ENCODE results near the gene DCST2.
"Not testable (repeated sequence)": the region's sequence is repeated elsewhere in the genome, so short reads cannot be mapped to it uniquely, and the experiment has no call there.

The DCST2 gene

DNA sequence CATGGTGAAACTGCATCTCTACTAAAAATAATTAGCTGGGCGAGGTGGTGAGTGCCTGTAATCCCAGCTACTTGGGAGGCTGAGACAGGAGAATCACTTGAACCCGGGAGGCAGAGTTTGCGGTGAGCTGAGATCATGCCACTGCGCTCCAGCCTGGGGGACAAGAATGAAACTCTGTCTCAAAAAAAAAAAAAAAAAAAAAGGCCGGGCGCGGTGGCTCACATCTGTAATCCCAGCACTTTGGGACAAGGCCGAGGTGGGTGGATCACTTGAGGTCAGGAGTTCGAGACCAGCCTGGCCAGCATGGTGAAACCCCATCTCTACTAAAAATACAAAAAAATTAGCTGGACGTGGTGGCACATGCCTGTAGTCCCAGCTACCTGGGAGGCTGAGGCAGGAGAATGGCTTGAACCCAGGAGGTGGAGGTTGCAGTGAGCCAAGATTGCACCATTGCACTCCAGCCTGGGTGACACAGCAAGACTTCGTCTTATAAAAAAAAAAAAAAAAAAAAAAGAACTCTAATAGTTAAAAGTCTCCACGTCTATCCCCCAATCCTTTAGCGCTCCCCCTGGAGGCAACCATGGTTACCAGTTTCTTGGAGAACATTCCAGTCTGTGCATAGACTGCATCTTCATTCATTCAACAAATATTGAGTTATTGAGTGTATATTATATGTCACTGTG is 38.1 kb downstream of the DCST2 start:
- not testable (repeated sequence) for H3K4me3 Mint-ChIP-seq, H3K27ac Mint-ChIP-seq, H3K27me3 Mint-ChIP-seq, H3K36me3 Mint-ChIP-seq, H3K9me3 Mint-ChIP-seq
- H3K4me1 Mint-ChIP-seq = peaks cover 38% of the 10 kb centered on the region
- peak; percentile 46 for DNase-seq
- CTCF ChIA-PET = interaction anchor here (1.0 to 8.8 kb wide), 9 partner anchors 11 to 117 kb away, joined by 3 to 72 read pairs (median 5); partner anchors contain the start of genes FLAD1 and PYGO2

DNA sequence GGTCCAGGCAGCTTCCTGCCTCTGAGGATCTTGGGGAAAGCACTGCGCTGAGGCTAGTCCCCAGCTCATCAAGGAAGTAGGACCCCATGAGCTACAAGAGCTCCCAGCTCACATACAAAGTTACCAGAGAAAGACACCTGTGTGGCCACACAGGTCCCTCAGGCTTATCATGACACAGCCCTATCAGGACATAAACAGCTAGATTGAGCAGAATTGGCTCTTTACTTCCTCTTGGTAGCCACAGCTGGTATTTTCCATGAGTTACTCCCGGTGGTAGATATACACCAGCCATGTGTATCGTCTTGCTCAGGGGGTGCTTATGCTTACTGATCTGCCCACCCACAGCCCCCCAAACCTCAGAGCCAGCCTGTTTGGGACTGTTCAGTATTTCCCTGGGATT is 39.0 kb downstream of the DCST2 start:
- no peaks in the 10 kb centered on the region for H3K9me3 Mint-ChIP-seq
- peaks cover 32% of the 10 kb centered on the region for H3K4me1 Mint-ChIP-seq
- peaks cover 4% of the 10 kb centered on the region for H3K27me3 Mint-ChIP-seq
- H3K27ac Mint-ChIP-seq = no peak overlapping the region
- CTCF ChIA-PET = interaction anchor here (0.6 to 8.8 kb wide), 10 partner anchors 10 to 212 kb away, joined by 3 to 72 read pairs (median 4); partner anchors contain the start of genes FLAD1, PBXIP1 and PYGO2
- no peak overlapping the region for H3K4me3 Mint-ChIP-seq
- peaks cover 2% of the 10 kb centered on the region for H3K36me3 Mint-ChIP-seq
- no peak for DNase-seq

DNA sequence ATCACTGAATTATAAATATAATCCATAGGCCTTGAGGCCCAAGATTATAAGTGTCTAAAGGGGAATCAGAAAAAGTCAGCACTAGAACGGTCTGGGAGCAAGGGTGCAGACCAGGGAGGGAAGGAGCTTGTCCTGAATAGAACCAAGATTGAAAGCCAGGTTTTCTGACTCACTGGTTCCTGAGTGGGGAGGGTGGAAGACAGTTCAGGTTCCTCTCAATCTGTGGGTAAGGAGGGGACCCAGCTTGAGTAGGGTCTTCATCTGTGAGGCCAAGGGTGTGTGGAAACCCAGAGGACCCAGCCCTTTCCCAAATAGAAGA is 39.4 kb downstream of the DCST2 start:
- CTCF ChIA-PET = interaction anchor here (0.6 to 8.8 kb wide), 10 partner anchors 10 to 213 kb away, joined by 3 to 72 read pairs (median 3); partner anchors contain the start of genes FLAD1 and PBXIP1
- peaks cover 4% of the 10 kb centered on the region for H3K36me3 Mint-ChIP-seq
- peaks cover 30% of the 10 kb centered on the region for H3K4me1 Mint-ChIP-seq
- DNase-seq = no peak
- peaks cover 4% of the 10 kb centered on the region for H3K27me3 Mint-ChIP-seq
- no peaks in the 10 kb centered on the region for H3K9me3 Mint-ChIP-seq
- H3K27ac Mint-ChIP-seq = no peak overlapping the region
- no peak overlapping the region for H3K4me3 Mint-ChIP-seq

DNA sequence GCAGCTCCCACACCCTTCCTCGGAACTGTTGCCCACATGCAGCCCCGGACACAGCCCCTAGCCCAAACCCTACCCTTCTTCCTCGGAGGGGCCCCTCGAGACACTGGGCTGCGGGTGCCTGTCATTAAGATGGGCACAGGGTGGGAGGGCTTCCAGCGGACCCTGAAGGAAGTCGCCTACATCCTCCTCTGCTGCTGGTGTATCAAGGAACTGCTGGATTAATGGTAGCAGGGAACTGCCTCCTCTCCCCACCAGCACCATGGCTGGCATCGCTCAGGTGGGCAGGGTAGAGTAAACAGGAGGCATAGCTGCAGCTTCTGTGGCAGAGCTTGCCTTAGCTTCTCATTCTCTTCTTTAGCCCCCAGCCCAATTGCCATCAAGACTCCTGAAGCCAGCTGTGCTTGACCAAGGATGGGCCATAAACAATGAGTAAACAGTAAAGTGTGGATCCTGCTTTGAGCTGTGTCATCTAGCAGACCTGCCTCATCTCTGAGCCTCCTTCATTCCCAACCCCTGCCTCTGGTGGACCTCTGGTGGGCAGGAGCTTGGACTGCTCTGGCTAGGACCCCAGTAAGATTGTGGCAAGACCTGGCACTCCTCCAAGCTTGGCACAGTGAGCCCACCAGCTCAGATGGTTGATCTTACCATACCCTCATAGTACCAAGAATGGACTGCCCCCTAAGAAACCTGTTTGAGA is 39.9 kb downstream of the DCST2 start, which contains the start of gene LENEP:
LENEP (plus strand) TSS at position 15 of the 697 bp plus-strand sequence; CDS start at position 37, 22 bp downstream.
- H3K27me3 Mint-ChIP-seq = no peaks in the 10 kb centered on the region
- peaks cover 8% of the 10 kb centered on the region for H3K36me3 Mint-ChIP-seq
- DNase-seq = no peak
- CTCF ChIA-PET = interaction anchor here (0.6 to 8.8 kb wide), 10 partner anchors 10 to 213 kb away, joined by 3 to 72 read pairs (median 4); partner anchors contain the start of genes FLAD1 and PBXIP1
- H3K4me1 Mint-ChIP-seq = peaks cover 28% of the 10 kb centered on the region
- no peak within 1 kb of the TSS for H3K27ac Mint-ChIP-seq
- no peaks in the 10 kb centered on the region for H3K9me3 Mint-ChIP-seq
- no peak within 1 kb of the TSS for H3K4me3 Mint-ChIP-seq

DNA sequence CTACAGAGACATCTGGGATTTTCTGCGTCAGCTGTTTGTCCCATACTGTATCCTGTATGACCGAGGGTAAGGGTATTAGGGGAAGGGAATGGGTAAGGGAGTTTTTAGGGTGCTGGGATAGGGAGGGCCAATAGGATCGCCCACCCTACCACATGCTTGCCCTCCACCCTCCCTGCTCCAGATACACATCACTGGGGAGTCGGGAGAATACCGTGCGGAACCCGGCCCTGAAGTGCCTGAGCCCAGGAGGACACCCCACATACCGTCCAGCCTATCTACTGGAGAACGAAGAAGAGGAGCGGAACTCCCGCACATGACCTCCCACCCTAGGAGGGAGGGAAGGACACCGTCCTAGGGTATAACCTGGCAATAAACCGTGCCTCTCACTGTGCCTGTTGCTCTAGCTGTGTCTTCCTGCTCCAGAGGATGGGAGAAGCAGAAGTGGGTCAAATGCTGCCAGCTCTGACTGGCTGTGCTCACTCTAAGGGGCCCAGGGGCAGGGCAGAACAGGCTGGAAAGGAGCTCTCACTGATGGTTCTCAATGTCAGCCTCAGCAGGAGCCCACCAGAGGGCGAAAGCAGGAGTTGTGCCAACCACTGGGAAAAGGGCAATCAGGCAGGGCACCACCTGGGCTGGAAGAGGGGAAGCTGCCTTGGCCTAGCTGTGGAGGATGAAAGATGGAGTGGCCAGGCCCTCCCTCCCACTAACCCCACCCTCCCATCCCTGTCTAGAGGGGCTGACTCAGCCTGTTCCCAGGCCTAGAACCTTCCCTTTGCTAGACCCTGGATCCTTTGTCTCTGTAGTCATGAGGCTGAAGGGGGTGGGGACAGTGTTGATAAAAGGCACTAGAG is 40.6 kb downstream of the DCST2 start:
- no peak overlapping the region for H3K4me3 Mint-ChIP-seq
- CTCF ChIA-PET = interaction anchor here (1.1 to 8.8 kb wide), 5 partner anchors 9 to 214 kb away, joined by 3 to 72 read pairs (median 6); partner anchors contain the start of gene FLAD1
- H3K27me3 Mint-ChIP-seq = no peaks in the 10 kb centered on the region
- peaks cover 27% of the 10 kb centered on the region for H3K4me1 Mint-ChIP-seq
- no peak overlapping the region for H3K27ac Mint-ChIP-seq
- no peak for DNase-seq
- H3K36me3 Mint-ChIP-seq = peaks cover 14% of the 10 kb centered on the region
- no peaks in the 10 kb centered on the region for H3K9me3 Mint-ChIP-seq

DNA sequence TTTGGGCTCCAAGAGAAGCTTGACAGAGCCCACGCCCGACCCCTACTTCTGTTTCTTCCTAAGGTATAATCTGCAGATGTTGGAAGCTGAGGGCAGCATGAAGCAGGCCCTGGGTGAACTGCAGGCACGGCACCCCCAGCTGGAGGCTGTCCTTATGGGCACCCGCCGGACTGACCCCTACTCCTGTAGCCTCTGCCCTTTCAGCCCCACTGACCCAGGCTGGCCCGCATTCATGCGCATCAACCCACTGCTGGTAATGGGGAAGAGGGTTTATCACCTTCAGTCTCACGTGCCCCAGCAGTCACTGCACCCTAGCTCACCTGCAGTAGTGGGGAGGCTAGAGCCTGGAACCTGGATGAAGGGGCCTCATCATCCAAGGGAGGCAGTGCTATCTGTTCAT is 43.3 kb downstream of the DCST2 start:
- no peak for DNase-seq
- Mint-ChIP-seq H3K4me3 (no peak overlapping the region), H3K9me3 (no peaks in the 10 kb centered on the region), H3K36me3 (peaks cover 15% of the 10 kb centered on the region), H3K4me1 (peaks cover 15% of the 10 kb centered on the region), H3K27ac (no peak overlapping the region), H3K27me3 (no peaks in the 10 kb centered on the region)
- CTCF ChIA-PET = interaction anchor here (1.0 to 1.4 kb wide), 2 partner anchors 27 to 83 kb away, joined by 3 to 4 read pairs; no protein-coding TSS in a partner anchor

DNA sequence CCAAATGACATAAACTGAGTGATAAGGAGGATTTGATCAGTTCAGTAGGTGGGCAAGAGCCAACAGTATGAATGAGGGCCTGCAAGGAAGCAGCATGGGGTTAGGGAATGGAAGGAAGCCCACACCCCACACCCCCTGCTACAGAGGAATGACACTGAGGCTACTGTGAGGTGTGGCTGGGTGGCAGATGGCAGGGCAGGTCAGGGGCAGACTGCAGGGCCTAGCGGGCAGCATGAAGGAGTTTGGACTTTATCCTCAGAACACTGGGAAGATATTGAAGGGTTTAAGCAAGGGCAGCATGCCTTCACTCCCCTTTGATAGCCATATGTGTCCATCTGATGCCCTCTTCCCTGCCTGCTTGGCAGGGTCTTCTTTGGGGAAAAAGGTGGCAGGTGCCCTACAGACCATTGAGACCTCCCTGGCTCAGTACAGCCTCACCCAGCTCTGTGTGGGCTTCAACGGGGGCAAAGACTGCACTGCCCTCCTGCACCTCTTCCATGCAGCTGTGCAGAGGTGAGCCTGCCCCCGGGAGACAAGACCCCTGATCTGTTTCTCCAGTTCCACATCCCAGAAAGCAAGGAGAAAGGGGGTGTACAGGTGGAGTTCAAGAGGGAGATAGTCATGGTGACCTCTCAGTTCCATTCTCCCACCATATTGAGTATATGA is 44.3 kb downstream of the DCST2 start:
- CTCF ChIA-PET = interaction anchor here (1.4 to 2.5 kb wide), 2 partner anchors 11 to 28 kb away, joined by 4 to 15 read pairs; no protein-coding TSS in a partner anchor
- no peaks in the 10 kb centered on the region for H3K9me3 Mint-ChIP-seq
- no peak overlapping the region for H3K4me3 Mint-ChIP-seq
- DNase-seq = no peak
- H3K27ac Mint-ChIP-seq = no peak overlapping the region
- peaks cover 18% of the 10 kb centered on the region for H3K4me1 Mint-ChIP-seq
- H3K36me3 Mint-ChIP-seq = peaks cover 15% of the 10 kb centered on the region
- H3K27me3 Mint-ChIP-seq = no peaks in the 10 kb centered on the region

DNA sequence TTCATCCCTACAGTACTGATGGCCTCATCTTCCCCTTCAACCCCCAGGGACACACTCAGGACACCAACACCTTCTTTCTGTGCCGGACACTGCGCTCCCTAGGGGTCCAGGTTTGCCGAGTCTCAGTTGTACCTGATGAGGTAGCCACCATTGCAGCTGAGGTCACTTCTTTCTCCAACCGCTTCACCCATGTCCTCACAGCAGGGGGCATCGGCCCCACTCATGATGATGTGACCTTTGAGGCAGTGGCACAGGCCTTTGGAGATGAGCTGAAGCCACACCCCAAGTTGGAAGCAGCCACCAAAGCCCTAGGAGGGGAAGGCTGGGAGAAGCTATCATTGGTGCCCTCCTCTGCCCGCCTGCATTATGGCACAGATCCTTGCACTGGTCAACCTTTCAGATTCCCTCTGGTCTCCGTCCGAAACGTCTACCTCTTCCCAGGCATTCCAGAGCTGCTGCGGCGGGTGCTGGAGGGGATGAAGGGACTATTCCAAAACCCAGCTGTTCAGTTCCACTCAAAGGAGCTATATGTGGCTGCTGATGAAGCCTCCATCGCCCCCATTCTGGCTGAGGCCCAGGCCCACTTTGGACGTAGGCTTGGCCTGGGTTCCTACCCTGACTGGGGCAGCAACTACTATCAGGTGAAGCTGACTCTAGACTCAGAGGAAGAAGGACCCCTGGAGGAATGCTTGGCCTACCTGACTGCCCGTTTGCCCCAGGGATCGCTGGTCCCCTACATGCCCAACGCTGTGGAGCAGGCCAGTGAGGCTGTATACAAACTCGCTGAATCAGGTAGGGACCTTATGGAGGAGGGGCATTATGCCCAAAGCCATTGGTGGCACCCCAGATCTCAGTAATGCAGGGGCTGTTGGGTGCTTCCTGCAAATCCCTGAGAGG is 45.3 kb downstream of the DCST2 start:
- Mint-ChIP-seq H3K9me3 (no peaks in the 10 kb centered on the region), H3K4me3 (no peak overlapping the region), H3K4me1 (peaks cover 23% of the 10 kb centered on the region), H3K27ac (peak overlapping the region; percentile 45), H3K36me3 (peaks cover 15% of the 10 kb centered on the region), H3K27me3 (no peaks in the 10 kb centered on the region)
- DNase-seq = peak; percentile 44
- CTCF ChIA-PET = interaction anchor here (1.4 to 2.5 kb wide), 5 partner anchors 12 to 72 kb away, joined by 4 to 15 read pairs (median 7); partner anchors contain the start of gene ADAM15

DNA sequence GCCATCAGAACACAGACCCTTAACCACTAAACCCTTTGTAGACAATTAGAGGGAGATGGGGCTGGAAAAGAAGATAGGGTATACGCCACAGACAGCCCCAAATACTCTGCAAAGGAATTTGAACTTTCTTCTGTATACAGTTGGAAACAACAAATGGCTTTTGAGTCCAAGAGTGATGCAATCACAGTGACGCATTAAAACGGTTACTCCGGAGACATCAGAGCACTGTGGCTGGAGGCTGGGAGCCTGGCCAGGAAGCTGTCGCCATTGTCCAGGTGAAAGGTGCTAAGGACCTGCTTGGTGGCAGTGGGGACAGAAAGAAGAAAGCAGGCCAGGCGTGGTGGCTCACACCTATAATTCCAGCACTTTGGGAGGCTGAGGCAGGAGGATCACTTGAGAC is 46.3 kb downstream of the DCST2 start:
- Mint-ChIP-seq H3K4me1 (peaks cover 23% of the 10 kb centered on the region), H3K4me3 (no peak overlapping the region), H3K9me3 (no peaks in the 10 kb centered on the region), H3K27ac (peak overlapping the region; percentile 28), H3K36me3 (peaks cover 16% of the 10 kb centered on the region), H3K27me3 (no peaks in the 10 kb centered on the region)
- DNase-seq = no peak
- CTCF ChIA-PET = interaction anchor here (1.4 to 2.5 kb wide), 6 partner anchors 13 to 73 kb away, joined by 3 to 15 read pairs (median 6); partner anchors contain the start of gene ADAM15

DNA sequence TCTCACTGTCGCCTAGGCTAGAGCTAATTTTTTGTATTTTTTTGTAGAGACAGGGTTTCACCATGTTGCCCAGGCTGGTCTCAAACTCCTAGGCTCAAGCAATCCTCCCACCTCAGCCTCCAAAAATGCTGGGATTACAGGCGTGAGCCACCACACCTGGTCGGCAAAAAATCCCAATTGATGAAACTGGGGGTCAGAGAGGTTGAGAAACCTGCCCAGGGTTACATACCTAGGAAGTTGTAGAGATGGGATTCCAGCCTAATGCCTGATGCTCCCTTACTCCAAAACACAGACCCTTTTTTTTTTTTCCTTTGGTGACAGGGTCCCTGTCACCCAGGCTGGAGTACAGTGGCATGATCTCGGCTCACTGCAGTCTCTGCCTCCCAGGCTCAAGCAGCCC is 46.8 kb downstream of the DCST2 start:
- DNase-seq, H3K27ac Mint-ChIP-seq, H3K27me3 Mint-ChIP-seq, H3K9me3 Mint-ChIP-seq, H3K4me3 Mint-ChIP-seq: not testable (repeated sequence)
- peaks cover 17% of the 10 kb centered on the region for H3K36me3 Mint-ChIP-seq
- CTCF ChIA-PET = interaction anchor here (1.4 to 2.5 kb wide), 3 partner anchors 13 to 30 kb away, joined by 3 to 15 read pairs (median 14); no protein-coding TSS in a partner anchor
- H3K4me1 Mint-ChIP-seq = peaks cover 25% of the 10 kb centered on the region

DNA sequence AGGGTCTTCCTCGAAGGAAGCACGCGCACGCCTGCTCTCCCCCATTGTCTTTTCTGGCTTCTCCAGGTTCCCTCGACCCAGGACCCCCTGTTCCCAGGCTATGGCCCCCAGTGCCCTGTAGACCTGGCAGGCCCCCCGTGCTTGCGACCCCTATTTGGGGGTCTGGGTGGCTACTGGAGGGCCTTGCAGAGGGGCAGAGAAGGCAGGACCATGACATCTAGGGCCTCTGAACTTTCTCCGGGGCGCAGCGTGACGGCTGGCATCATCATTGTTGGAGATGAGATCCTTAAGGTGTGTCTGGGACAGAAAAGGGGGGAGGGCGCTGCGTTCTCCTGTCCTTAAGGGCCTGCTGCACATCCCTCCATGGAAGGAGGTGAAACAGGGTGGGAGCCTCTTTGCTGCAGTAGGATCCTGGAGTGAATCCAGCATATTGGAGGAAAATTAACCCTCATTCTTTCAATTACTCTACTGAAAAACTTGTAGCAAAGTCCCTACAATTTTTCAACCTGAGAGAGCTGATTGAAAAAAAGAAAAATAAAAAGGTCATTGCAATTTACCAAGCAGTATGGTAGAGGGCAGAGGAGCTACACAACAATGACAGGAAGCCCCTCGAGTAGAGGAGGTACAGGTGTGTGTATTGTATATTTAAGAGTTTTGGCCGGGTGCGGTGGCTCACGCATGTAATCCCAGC is 49.7 kb downstream of the DCST2 start:
- Mint-ChIP-seq H3K36me3 (peaks cover 24% of the 10 kb centered on the region), H3K9me3 (no peaks in the 10 kb centered on the region), H3K4me3 (no peak overlapping the region), H3K27ac (no peak overlapping the region), H3K27me3 (no peaks in the 10 kb centered on the region), H3K4me1 (peaks cover 33% of the 10 kb centered on the region)
- no peak for DNase-seq
- CTCF ChIA-PET = interaction anchor here (0.8 to 4.7 kb wide), 5 partner anchors 12 to 80 kb away, joined by 3 to 72 read pairs (median 5); partner anchors contain the start of genes EFNA4, LENEP and PYGO2
